Measurements from ENCODE around the gene RUFY4.

- TF ChIP-seq CTCF (conservative IDR thresholded peaks at IDR 0.05; ENCODE audit: low read depth, low read length) (no peak), EZH2 (IDR thresholded peaks at IDR 0.05; ENCODE audit: borderline replicate concordance, low read depth, low read length, poor library complexity, severe bottlenecking) (no peak)
Measured at GRCh38 chr2:218066926-218067515, 2.0 kb upstream of the RUFY4 start.
